GM12878 (cell line): ENCODE measurements around the gene CYP4F11. TPM values are rescaled to one million over a fixed set of nuclear protein-coding genes. Genes with fewer than 3 reads are reported as not detected.

Source experiments
- ATAC-seq: fragments of 200-7000 bp; cut with Tn5 transposase; 3 replicates; pipeline ENCODE4 v1.9.1; 2020; ENCODE audit warnings: mild to moderate bottlenecking, moderate library complexity
- BruUV-seq: library from RNA; stranded (reverse); fragments of 400-500 nt; replicated peaks from 2 replicates; lab custom pipeline; 2021; lab: Mats Ljungman, UMichigan
- CTCF ChIA-PET: fragments of 300-600 bp; sonication (Branson Sonifier 250); formaldehyde crosslinking; extraction: SDS; loops from one replicate; lab custom pipeline; 2021; ENCODE audit warnings: inconsistent platforms; lab: Yijun Ruan, JAX
- POLR2A ChIA-PET: fragments of 350-600 bp; formaldehyde crosslinking; extraction: SDS; loops from one replicate; lab custom pipeline; 2021; ENCODE audit warnings: inconsistent platforms; lab: Charles Lee
- RAD21 ChIA-PET: fragments of 300-600 bp; sonication (Branson Sonifier 250); formaldehyde crosslinking; loops from one replicate; lab custom pipeline; 2023; ENCODE audit warnings: antibody characterized with exemption; ENCODE audit not compliant: unreplicated experiment; lab: Charles Lee
- SMC1A ChIA-PET: fragments of 300-600 bp; sonication (Branson Sonifier 250); formaldehyde crosslinking; loops from one replicate; lab custom pipeline; 2023; ENCODE audit not compliant: unreplicated experiment, uncharacterized antibody; lab: Charles Lee
- DNase-seq: peaks from one replicate; pipeline ENCODE4 v3.0.0-alpha.2; 2011; ENCODE audit warnings: low read depth, low spot score
- FAIRE-seq: peaks from 3 replicates; lab custom pipeline; 2011; peaks lifted over from hg19 to GRCh38; lab: Jason Lieb, UNC
- H2AFZ ChIP-seq: 2 replicates; pipeline ENCODE4 v1.6.0; 2011; ENCODE audit warnings: low read depth, low read length, control low read depth; ENCODE audit not compliant: control insufficient read depth
- H3K27ac ChIP-seq: 2 replicates; pipeline ENCODE4 v1.5.1; 2011; ENCODE audit warnings: control low read depth; ENCODE audit not compliant: control insufficient read depth, insufficient read depth
- H3K27me3 ChIP-seq, 2 experiments: replicated peaks in 1 of 2; 2 replicates each; pipeline versions ENCODE4 v1.6.0 to v1.6.1; 2011; ENCODE audit warnings: low read length in 1 of 2; ENCODE audit not compliant: control insufficient read depth in 2 of 2, insufficient read depth in 2 of 2
- H3K36me3 ChIP-seq, 2 experiments: 2 replicates each; pipeline ENCODE4 v1.5.1; 2011; ENCODE audit warnings: low read length in 1 of 2; ENCODE audit not compliant: control insufficient read depth in 2 of 2, insufficient read depth in 2 of 2
- H3K4me1 ChIP-seq: 2 replicates; pipeline ENCODE4 v1.6.1; 2011; ENCODE audit warnings: mild to moderate bottlenecking, low read length, moderate library complexity, mixed read lengths; ENCODE audit not compliant: control insufficient read depth, insufficient read depth
- H3K4me2 ChIP-seq: 2 replicates; pipeline ENCODE4 v1.6.0; 2011; ENCODE audit warnings: control low read depth; ENCODE audit not compliant: control insufficient read depth, insufficient read depth
- H3K4me3 ChIP-seq: fragments of 200-600 bp; sonication (generic); 2 replicates; pipeline ENCODE4 v1.5.1; 2016
- H3K79me2 ChIP-seq: 2 replicates; pipeline ENCODE4 v1.6.0; 2011; ENCODE audit warnings: low read length; ENCODE audit not compliant: control insufficient read depth, insufficient read depth
- H3K9ac ChIP-seq: 2 replicates; pipeline ENCODE4 v1.8.0; 2011; ENCODE audit warnings: low read length, control low read depth, mixed read lengths; ENCODE audit not compliant: control insufficient read depth, insufficient read depth
- H3K9me3 ChIP-seq: replicated peaks from 3 replicates; pipeline ENCODE4 v1.5.1; 2011; ENCODE audit warnings: mild to moderate bottlenecking, low read length; ENCODE audit not compliant: control insufficient read depth, insufficient read depth
- H4K20me1 ChIP-seq: 2 replicates; pipeline ENCODE4 v1.6.0; 2011; ENCODE audit not compliant: control insufficient read depth, insufficient read depth
- BRCA1 ChIP-seq: IDR thresholded peaks from 2 replicates; pipeline ENCODE4 v1.6.1; 2011; ENCODE audit warnings: low read depth, low read length, improper control_type of control experiment
- CBFB ChIP-seq: IDR thresholded peaks from 2 replicates; pipeline ENCODE4 v1.6.1; 2016; ENCODE audit warnings: antibody characterized with exemption, low read depth
- CREB1 ChIP-seq: IDR thresholded peaks from 2 replicates; pipeline ENCODE4 v1.6.1; 2012; ENCODE audit warnings: low read depth, mild to moderate bottlenecking, inconsistent platforms
- KAT2A ChIP-seq: conservative IDR thresholded peaks from 2 replicates; pipeline ENCODE4 v1.6.1; 2011; ENCODE audit warnings: low read depth, low read length; ENCODE audit not compliant: control insufficient read depth
- MTA3 ChIP-seq: IDR thresholded peaks from 2 replicates; pipeline ENCODE4 v1.6.1; 2012; ENCODE audit warnings: low read length, inconsistent platforms, borderline replicate concordance
- RELA ChIP-seq: fragments of 450-650 bp; IDR thresholded peaks from 2 replicates; pipeline ENCODE4 v1.8.0; 2014; ENCODE audit warnings: borderline replicate concordance; ENCODE audit not compliant: partially characterized antibody
- SREBF2 ChIP-seq: IDR thresholded peaks from 2 replicates; pipeline ENCODE4 v1.6.1; 2012; ENCODE audit warnings: mild to moderate bottlenecking, low read length
- ZNF384 ChIP-seq: IDR thresholded peaks from 2 replicates; pipeline ENCODE4 v1.6.1; 2012; ENCODE audit warnings: low read depth, mild to moderate bottlenecking, low read length, improper control_type of control experiment, borderline replicate concordance
- WGBS: methylation state at CpG from one replicate; pipeline ENCODE4 v1.1.6; 2016; ENCODE audit warnings: low lambda C conversion rate; ENCODE audit not compliant: insufficient replicate concordance, insufficient coverage; ENCODE audit errors: missing lambda C conversion rate; 5-methylcytosine and 5-hydroxymethylcytosine counted together
- in situ Hi-C: fragments of 300-500 bp; cut with MboI; formaldehyde crosslinking; loops from 9 replicates; pipeline ENCODE4 v1.14.3; 2018; ENCODE audit warnings: mixed read lengths
- intact Hi-C: fragments of 100-400 bp; cut with micrococcal nuclease; formaldehyde crosslinking; loops from one replicate; pipeline ENCODE4 v1.14.2; 2022; ENCODE audit not compliant: unreplicated experiment
- polyA plus RNA-seq, 11 experiments: library from polyadenylated mRNA; depleted of rRNA in 4 of 11; unstranded in 6 of 11; stranded (reverse) in 5 of 11; fragments of >200 nt; fragmentation: Nextera tagmentation in 4 of 11; fragmentation: Illumina TruSeq in 1 of 11; extraction: Ambion mirVana in 4 of 11; extraction: Trizol in 1 of 11; gene quantifications; 1 replicate in 1 of 11; 2 replicates in 10 of 11; pipeline versions ENCODE4 v1.2.1 to v1.2.3, GENCODE V29; 2011 to 2016; ENCODE audit warnings: inconsistent platforms in 2 of 11, missing spikeins in 2 of 11, low read depth in 1 of 11
- total RNA-seq, 4 experiments: library from RNA; depleted of rRNA in 3 of 4; stranded (reverse); fragments of >200 nt in 3 of 4; fragmentation: Illumina TruSeq in 1 of 4; extraction: Trizol in 1 of 4; gene quantifications; 2 replicates each; pipeline versions ENCODE4 v1.2.1 to v1.2.3, GENCODE V29; 2013 to 2021
- TF ChIP-seq, protein P1 (sequence below): IDR thresholded peaks from 2 replicates; pipeline ENCODE4 v1.6.1; 2011; ENCODE audit warnings: mild to moderate bottlenecking, low read depth, low read length, moderate library complexity; ENCODE audit not compliant: insufficient replicate concordance
- TF ChIP-seq, protein P2 (sequence below): IDR thresholded peaks from 2 replicates; pipeline ENCODE4 v1.6.1; 2012; ENCODE audit warnings: low read depth, low read length, improper control_type of control experiment

CYP4F11 gene
- total and polyA plus RNA-seq, 10 of the 15 experiments (the other 5 are each of a cell fraction or from before 2014, with no cell fraction given): not detected

DNA sequence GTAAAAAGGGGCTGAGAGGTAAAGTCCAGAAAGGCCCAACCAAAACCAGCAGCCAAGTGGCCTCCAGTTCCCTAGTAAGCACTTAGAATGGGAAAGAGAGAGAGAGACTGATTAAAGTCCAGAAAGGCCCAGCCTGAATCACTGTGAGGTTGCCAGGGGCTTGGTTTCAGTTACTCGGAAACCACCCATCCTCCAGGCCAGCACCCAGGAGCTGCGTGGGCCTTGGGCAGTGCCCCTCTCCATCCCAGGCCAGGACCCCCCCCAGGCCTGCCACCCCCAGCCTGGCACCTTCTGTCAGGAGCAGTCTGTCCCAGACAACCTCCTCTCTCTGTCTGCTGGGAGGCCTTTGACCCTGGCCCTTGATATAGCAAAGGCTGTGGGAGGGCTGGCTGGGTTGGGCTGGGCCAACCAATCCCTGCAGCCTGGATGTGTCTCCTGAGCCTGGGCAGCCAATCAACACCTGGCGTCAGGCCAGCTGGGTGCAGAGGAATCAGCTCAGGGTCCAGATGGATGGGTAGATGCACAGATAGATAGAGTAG, 36.5 kb downstream of the CYP4F11 start, which contains the start of gene CYP4F2:
CYP4F2 (minus strand) TSS at position 337 of the 539 bp plus-strand sequence. CDS start 463 bp downstream, outside the sequence.
- RAD21 ChIA-PET: no interaction called here
- SMC1A ChIA-PET: no interaction called here
- H3K27ac ChIP-seq: no peak within 1 kb of the TSS
- FAIRE-seq (no peak), ATAC-seq (no peak), DNase-seq (no peak)
- H2AFZ ChIP-seq: no peak within 1 kb of the TSS
- no TSS peak for BruUV-seq
- in situ Hi-C loops: no loop called here
- no peaks in the 10 kb centered on the region for H3K36me3 ChIP-seq
- H3K4me2 ChIP-seq: no peak within 1 kb of the TSS
- CTCF ChIA-PET: no interaction called here
- no peak within 1 kb of the TSS for H3K9ac ChIP-seq
- intact Hi-C loops: no loop called here
- TF ChIP-seq CREB1: no peak
- TF ChIP-seq MTA3: no peak
- TF ChIP-seq KAT2A: no peak
- no peak for TF ChIP-seq RELA
- no peak for TF ChIP-seq ZNF384
- TF ChIP-seq, protein P1, sequence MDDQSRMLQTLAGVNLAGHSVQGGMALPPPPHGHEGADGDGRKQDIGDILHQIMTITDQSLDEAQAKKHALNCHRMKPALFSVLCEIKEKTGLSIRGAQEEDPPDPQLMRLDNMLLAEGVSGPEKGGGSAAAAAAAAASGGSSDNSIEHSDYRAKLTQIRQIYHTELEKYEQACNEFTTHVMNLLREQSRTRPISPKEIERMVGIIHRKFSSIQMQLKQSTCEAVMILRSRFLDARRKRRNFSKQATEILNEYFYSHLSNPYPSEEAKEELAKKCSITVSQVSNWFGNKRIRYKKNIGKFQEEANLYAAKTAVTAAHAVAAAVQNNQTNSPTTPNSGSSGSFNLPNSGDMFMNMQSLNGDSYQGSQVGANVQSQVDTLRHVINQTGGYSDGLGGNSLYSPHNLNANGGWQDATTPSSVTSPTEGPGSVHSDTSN: no peak
- TF ChIP-seq BRCA1: no peak
- no peak for TF ChIP-seq SREBF2
- TF ChIP-seq, protein P2, sequence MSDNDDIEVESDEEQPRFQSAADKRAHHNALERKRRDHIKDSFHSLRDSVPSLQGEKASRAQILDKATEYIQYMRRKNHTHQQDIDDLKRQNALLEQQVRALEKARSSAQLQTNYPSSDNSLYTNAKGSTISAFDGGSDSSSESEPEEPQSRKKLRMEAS: no peak
- TF ChIP-seq CBFB: no peak
- WGBS: 13% methylated on average over 3 of the region's 3 CpGs
- H3K4me3 ChIP-seq: no peak within 1 kb of the TSS
- no peaks in the 10 kb centered on the region; the same call in 2 of the 3 replicates for H3K9me3 ChIP-seq
- no peaks in the 10 kb centered on the region for H3K4me1 ChIP-seq
- H3K79me2 ChIP-seq: no peaks in the 10 kb centered on the region
- H3K27me3 ChIP-seq: peaks cover 0 to 3% of the 10 kb centered on the region in 2 experiments; a peak in 1 of 4 replicates
- POLR2A ChIA-PET: no interaction called here
- H4K20me1 ChIP-seq: no peaks in the 10 kb centered on the region
